Cerebellar nuclear complex (tissue), 1 donor: ENCODE measurements around the gene PACS1.
A peak's percentile ranks its signal among the peaks of the same experiment; 100 is the strongest.
"Not testable (repeated sequence)": the region's sequence is repeated elsewhere in the genome, so short reads cannot be mapped to it uniquely, and the experiment has no call there.

Source experiments
- DNase-seq, 2 experiments: peaks; one replicate each; lab custom pipeline; 2025; lab: John Stamatoyannopoulos, UW

The PACS1 gene

DNA sequence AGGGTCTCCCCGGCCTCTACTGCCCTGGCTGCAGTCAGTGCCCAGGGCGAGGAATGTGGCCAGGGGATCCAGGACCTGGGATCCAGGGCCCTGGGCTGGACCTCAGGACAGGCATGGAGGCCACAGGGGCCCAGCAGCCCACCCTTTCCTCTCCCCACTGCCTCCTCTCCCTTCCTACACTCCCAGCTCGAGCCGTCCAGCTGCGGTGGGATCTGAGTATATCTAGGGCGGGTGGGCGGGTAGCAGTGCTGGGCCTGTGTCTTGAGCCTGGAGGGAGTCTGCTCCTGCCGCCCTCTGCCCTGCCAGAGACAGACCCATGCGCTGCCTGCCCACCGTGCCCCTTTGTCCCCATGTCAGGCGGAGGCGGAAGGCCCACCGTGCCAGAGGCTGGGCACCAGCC lies 206.5 kb downstream of the PACS1 start:
- DNase-seq, result not testable (repeated sequence)

DNA sequence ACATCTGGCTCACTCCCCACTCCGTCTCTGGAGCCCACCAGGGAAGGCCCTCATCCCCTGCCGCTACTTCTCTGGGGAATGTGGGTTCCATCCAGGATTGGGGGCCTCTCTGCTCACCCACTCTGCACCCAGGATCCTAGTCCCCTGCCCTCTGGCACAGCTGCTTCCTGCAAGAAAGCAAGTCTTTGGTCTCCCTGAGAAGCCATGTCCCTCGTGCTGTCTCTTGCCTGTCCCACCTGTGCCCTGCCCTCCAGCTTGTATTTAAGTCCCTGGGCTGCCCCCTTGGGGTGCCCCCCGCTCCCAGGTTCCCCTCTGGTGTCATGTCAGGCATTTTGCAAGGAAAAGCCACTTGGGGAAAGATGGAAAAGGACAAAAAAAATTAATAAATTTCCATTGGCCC lies 207.0 kb downstream of the PACS1 start:
- not testable (repeated sequence) for DNase-seq

DNA sequence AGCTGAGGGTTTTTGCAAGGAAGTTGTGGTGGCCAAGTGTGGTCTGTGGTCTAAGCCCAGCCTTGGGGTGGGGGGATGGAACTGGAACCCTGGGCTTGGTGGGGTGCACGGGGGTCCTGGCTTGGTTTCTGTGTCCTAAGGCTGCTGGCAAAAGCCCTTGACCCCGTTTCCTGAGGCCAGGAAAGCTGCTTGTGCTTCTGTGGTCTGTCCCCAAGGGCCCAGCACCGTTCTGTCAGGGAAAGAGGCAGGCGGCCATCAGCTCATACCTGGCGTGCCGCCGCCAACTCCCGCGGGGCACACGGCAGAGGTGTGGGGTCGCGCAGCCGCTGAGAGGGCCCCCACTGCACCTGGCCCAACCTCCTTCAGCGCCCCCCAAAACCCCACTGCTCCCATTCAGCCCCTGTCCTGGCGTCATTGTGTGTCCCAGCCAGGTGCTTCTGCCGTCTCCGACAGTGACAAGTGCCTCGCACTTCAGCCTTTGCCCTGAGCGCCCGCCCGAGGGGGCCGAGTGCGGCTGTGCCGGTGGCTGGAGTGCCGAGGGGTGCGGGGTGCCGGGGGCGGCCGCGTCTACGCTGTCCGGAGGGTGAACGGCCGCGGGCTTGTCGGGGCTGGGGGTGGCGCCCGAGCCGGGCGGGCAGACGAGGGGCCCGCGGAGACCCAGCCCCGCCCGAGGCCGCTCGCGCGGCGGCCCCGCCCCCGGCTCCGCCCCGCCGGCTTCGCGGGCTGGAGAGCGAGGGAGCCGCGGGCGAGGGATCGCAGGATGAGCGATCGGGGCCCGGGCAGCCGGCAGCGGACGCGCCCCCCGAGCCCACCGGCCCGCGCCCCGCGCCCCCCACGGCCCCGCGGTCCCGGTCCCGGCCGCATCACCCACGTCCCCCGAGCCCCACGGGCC lies 207.6 kb downstream of the PACS1 start, which contains the start of gene CNIH2:
CNIH2 (plus strand) TSS at position 705 of the 892 bp plus-strand sequence. CDS start 282 bp downstream, outside the sequence.
- DNase-seq, result no peak

DNA sequence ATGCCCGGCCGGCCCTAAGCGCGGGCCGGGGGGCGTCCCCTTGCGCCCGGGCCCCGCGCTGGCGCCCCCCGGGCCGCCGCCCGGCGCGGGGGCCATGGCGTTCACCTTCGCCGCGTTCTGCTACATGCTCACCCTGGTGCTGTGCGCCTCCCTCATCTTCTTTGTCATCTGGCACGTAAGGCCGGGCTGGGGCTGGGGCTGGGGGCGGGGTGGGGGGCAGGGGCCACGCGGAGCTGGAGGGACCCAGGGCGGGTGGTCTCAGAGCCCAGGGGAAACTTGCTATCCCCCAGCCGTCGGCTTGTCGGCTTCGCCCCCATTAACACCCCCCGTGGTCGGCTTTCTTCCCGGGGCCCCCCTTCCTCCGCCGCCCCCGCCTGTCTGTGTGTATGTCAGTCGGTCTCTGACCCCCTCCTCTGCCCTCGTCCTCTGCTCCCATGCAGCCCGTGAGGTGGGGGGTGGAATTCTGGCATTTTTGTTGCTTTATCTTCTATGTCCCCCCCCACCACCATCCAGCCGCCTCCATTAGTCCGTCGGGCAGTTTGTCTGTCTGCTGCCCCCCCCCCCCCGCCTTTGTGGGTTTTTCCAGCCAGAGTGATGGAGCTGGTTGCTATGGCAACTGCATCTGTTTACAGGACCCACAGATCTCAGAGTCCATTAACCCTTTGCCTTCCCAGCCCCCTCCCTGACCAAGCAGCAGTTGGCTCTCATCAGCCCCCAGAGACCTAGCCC lies 208.5 kb downstream of the PACS1 start:
- no peak for DNase-seq

DNA sequence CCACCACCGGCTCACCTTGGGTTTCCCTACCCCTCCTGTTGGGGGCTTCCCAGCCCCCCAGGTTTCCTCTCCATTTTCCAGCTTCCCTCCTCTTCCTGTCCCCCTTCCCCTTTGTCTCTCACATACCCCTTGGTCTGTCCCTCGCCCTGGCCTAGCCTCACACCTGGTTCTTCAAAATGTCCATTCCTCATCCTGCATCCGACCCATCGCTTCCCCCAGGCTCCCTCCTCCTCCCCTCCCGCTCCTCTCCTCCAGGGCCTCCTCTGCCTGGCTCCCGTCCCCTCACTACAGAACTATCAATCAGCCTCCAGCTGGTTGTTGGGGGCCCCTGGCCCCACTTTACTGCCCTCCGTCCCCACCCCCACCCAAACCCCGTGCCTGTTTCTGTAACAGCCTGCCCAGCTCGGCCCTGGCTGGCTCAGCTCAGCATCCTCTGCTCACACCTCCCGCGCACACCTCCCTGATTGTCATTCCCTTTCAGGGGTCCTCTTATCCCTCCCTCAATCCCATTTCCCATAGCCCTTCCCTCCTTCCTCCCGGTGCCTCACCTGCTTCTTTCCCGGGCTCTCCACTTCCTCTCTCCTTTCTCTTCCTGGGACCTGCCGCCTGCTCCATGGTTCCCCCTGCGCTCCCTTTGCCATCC lies 209.1 kb downstream of the PACS1 start:
- DNase-seq, result no peak

DNA sequence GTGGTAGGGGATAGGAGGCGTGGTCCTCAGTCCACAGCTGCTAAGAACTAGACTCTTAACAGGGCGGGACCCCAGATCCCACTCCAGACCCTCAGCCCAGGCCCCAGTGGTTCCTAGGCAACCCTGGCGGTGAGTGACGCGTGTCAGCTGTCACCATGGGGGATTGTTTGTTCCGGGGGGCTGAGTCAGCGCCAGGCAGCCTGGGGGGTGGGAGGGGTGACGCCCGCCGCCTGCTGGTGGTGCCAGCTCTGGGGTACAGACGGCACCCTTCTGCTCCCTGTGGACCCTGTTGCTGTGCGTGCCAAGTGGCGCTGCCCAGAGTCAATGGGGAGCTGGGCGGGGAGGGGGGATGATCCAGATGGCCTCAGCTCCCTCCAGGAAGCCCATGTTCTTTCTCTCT lies 210.4 kb downstream of the PACS1 start:
- DNase-seq, result no peak

DNA sequence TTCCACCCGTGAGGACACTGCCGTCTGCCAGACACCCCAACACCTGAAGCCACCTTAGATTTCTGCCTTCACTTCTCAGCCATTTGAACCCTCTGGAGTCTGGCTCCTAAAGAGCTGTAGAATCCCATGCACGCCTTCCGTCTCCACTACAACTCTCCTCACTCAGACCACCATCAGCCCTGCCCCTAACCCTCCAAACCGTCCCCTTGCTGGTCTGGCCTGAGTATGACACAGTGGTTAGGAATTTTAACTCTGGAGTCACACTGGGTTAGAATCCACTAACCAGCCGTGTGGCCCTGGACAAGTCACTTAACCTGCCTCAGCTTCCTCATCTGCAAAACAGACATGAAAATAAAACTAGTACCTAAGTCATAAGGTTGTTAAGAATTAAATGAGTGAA lies 210.9 kb downstream of the PACS1 start:
- no peak for DNase-seq

DNA sequence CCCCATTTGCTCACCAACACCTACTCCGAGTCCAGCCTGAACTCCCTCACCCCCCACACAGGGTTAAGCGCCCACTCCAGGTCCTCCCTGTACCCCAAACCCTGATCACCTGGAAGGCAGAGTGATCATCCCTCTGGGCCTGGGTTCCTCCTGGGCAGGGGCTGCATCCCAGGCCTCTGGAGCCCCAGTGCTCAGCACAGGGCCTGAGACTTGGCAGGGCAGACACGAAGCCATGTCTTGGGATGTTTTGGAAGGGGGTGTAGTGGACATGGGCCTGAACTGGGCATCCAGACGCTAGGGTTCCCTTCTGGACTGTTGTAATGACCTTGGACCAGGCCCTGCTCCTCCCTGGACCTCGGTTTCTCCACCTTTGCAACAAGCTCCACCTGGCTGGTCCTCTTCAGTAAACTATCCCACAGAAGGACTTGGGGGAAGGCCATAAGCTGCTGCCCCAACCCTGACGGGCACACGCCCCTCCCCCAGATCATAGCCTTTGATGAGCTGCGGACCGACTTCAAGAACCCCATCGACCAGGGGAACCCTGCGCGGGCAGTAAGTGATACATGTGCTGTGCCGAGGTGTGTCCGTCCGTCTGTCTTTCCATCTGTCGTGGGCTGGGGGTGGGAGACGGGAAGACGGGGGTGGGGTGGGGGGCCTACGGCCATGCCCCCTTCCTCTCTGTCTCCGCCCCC lies 211.8 kb downstream of the PACS1 start:
- no peak for DNase-seq

DNA sequence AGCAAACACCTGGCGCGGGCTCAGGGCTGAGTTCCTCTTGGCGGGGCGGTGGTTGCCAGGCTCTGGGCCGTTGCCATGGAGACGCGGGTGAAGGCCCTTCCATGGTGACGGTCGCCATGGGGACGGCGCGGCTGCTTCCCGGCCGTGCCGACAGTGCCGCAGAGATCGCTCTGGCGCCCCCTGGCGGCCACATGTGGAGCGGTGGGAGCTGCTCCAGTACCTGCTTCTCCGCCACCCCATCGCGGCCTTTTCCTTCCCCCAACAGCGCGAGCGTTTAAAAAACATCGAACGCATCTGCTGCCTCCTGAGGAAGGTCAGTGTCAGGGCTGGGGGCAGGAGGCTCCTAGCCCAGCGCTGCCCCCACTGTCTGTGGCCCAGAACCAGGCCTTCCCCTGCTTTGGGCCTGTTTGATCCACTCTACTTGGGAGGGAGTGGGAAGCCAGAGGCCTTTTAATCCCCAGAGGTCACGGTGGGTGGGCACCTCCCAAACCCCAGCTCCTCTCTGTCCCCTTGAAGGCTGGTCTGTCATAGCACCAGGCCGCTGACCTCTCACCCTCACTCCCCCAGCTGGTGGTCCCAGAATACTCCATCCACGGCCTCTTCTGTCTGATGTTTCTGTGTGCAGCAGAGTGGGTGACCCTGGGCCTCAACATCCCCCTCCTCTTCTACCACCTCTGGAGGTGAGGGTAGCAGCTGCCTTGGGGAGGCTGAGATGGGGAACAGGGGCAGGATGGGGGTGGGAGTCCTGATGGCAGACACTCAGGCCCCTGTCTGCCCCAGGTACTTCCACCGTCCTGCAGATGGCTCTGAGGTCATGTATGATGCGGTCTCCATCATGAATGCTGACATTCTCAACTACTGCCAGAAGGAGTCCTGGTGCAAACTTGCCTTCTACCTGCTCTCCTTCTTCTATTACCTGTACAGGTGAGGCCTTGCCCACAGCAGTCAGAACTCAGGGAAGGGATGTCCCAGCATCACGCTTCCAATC lies 212.7 kb downstream of the PACS1 start:
- peak; percentile 93 to 96 for DNase-seq

DNA sequence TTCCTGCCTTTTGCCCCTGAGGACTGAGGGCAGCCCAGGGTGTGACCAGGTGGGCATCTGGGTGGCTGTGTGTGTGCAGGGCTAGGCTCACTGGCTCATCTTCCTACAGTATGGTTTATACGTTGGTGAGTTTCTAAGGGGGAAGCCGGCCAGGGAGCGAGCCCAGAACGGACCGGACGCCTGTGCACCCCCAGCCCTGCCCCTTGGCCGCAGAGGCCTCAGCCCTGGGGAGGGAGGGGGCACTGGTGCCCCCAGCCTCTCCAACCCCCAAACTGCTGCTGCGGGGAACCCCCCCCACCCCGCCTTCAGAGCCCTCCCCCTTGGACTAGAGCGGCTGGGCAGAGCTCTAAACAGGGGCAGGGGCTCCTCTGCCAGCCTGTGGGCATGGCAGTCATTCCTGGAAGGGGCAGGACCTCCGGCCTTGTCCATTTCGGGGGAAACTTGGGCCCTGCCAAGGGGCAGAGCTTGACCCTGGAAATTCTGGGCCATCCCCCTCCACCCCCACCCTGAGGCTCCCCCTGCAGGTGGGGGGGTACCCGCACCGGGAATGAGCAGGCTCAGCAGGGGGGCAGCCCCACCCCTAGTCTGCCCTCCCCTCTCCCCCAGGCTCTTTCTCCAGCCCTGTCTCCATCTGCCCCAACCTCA lies 213.5 kb downstream of the PACS1 start:
- DNase-seq, result no peak

DNA sequence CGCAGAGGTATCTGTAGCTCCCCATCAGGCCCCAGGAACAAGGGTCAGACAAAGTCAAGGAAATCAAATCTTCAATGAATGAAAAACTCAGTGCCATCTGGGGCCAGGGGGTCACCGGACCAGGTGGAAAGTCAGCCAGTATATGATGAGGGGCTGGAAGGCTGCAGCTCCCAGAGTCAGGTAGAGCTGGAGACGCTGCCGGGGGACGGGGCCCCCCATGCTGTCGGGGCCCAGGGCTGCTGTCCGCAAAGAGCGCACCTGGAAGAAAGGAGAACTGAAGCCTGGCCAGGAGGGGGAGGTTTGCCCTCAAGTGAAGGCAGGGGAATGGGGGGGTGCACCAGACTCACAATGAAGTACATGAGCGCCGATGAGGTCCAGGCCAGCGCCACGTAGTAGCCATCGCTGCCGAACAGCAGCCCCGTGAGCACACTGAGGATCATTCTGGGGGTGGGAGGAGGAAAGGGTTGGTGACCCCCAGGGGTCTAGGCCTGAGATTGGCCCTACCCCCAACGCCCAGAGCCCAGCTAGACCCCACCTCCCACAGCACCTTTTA lies 214.5 kb downstream of the PACS1 start:
- DNase-seq, result no peak

DNA sequence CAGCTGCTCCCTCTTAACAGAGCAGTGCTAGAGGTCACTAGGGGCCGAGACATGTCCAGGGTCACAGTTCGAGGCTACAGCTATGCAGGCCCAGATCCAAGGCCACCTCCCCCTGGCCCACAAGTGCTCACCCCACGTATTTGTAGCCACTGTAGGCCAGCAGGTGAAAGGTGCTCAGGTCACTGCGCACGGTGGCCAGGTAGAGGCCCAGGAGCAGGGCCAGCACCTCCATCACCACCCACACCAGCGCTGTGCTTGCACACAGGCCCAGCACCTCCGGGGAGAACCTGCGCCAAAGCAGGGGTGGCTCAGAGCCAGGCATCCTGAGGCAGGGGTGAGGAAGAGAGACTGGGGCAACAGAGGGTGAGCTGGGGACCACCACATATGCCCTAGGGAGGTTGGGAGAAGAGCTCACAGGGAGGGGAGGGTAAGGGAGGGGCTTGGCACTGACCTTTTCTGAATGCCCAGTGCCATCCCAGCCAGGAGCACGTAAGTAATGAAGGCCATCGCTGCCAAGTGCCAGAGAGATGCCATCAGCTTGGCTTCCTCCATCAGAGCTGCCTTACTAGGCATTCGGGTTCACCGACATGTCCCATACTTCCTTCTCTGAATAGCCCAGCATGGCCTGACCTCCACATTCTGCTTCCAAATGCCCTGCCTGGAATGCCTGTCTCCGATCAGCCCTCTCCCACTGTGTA lies 215.3 kb downstream of the PACS1 start:
- DNase-seq, result no peak

DNA sequence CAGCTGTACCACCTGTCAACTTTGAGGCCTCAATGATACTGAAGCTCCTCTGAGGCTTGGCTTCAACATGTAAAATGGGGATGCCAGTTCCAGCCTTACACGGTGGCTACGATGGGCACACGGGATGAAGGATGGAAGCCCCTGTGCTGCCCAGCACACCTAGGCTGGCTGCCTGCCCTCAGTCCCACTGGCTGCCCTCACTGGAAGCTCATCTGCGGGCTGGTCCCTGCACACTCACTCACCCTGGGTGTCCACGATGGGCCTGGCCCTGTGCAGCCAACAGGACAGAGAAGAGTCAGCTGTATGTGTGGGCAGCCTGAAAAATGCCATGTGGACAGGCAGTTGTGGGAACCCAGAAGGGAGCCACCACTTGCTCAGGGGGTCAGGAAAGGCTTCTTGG lies 216.6 kb downstream of the PACS1 start:
- DNase-seq, result no peak

DNA sequence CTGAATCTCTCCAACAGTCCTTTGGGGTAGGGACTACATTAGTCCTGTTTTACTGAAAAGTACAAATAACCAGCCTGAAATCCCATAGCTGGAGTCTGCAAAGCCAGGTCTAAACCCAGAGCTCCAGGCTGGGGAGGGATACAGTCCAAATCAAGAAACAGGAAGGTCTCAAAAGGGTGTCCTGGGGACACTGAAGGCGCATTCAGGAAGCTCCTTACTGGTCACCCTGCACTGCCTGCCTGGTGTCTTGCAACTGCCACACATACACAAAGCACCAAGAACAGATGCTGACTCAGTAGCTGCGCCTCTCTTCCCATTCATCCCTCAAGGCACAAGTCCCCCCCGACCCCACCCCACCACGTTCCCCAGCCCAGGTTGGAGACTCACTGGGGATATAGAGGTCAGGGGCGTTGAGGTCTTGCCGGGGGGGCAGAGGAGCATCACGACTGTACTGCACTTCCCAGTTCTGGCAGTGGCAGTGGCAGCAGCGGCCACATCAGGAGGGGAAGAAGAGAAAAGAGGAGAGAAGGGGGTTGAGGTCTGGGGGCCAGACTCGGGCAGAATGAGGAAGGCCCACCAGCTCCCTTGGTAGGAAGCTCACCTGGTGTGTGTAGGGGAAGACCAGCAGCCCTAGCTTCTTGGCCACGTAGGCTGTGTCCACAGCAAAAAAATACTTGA lies 217.3 kb downstream of the PACS1 start:
- DNase-seq, result no peak

DNA sequence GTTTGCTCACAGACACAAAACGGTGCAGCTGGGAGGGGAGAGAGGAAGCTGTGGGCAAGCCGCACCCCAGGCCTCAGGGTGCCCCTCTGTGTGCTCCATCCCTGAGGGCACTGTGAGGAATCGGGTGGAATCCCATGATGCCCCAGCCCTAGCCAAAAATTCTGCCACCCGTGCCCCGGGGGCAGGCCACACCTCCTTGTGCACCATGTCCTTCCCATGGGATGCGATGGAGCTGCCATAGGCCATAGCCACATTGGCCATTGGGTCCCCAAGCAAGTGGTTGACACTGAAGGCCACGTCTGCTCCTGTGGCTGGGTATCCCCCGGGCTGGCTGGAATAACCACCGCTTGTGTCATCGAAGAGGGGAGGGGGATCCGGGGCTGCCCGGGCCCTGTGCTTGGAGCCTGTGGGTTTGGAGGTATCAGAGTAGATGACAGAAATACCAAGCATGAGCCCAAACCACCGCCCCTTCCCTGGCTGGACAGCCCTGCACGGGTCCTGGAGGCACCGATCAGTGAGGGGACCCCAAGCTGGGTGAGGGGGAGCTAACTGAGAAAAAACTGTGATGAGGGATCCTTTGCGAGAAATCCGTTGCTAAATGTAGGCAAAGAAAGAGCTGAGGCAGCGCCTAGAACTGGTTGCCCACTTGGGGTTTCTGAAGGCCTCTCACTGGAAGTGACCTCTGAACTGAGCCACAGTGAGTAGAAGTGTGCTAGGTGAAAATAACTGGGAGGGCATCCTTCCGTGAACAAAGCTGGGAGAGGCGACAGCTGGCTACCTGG lies 218.0 kb downstream of the PACS1 start:
- DNase-seq, result no peak

DNA sequence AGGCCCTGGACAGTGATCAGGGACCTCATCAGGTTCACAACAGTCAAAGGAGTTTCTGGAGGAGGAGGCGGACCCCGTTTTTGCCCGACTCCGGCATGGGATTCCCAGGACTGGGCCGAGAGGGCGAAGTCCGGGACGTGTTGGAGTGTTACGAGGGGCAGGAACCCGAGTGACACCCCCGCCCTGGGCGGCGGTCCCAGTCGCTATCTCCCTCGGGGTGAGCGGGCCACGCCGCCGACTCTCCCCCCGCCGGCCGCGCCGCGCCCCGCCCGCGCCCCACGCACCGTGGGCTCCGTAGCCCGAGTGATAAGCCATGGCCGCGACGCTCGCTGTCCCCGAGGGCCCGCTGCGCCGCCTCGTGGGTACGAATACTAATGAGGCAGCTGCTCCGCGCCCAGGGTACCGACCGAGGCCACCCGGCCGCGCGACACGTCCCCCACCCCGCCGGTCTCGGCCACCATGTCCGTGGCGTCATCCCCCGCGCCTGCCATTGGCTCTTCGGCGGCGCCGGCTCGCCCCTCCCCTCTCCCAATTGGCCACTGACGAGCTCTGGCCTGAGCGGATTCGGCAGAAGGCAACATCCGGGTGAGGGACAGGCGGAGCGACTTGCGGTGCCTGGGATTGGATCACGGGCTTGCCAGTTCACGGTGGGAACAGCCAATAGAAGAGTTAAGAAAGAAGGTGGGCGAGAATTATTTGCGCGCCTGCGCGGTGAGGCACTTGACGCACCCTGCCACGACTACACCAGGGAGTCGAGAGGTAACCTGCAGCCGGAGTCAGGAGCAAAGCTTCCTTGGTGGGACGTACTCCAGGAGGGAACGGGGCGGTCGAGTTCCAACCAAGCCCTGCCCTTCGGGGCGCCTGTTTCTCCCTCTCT lies 218.8 kb downstream of the PACS1 start, which contains the start of gene YIF1A:
YIF1A (minus strand) TSS at position 473 of the 877 bp plus-strand sequence; CDS start at position 315, 158 bp downstream.
- peak; percentile 99 to 100 for DNase-seq
